Aorta (tissue), 5 donors: ENCODE measurements around the gene FLNC. TPM values are rescaled to one million over a fixed set of nuclear protein-coding genes. Genes with fewer than 3 reads are reported as not detected.

ENCODE experiments used
- ATAC-seq: fragments of 200-7000 bp; cut with Tn5 transposase; one replicate; pipeline ENCODE4 v1.9.1; 2022; ENCODE audit warnings: moderate library complexity; ENCODE audit not compliant: low FRiP score
- DNase-seq, 2 donors: peaks; one replicate each; pipeline ENCODE4 v3.0.0-alpha.2; 2020
- H3K27ac ChIP-seq, 2 donors: one replicate each; pipeline ENCODE4 v1.5.1; 2013; ENCODE audit warnings: low read length in 2 of 2, mild to moderate bottlenecking in 2 of 2, moderate library complexity in 2 of 2, control low read depth in 1 of 2, inconsistent platforms in 1 of 2, low read depth in 1 of 2
- H3K27me3 ChIP-seq, 2 donors: one replicate each; pipeline ENCODE4 v1.6.1; 2013; ENCODE audit warnings: control low read depth in 1 of 2, low read length in 1 of 2, mild to moderate bottlenecking in 1 of 2, moderate library complexity in 1 of 2; ENCODE audit not compliant: insufficient read depth in 2 of 2, control insufficient read depth in 1 of 2
- H3K36me3 ChIP-seq, 2 donors: one replicate each; pipeline ENCODE4 v1.6.1; 2013; ENCODE audit warnings: control low read depth in 1 of 2, low read length in 1 of 2, mild to moderate bottlenecking in 1 of 2; ENCODE audit not compliant: insufficient read depth in 2 of 2, control insufficient read depth in 1 of 2
- H3K4me1 ChIP-seq, 2 donors: one replicate each; pipeline ENCODE4 v1.6.1; 2013; ENCODE audit warnings: low read length in 2 of 2, control low read depth in 1 of 2, mild to moderate bottlenecking in 1 of 2, moderate library complexity in 1 of 2; ENCODE audit not compliant: insufficient read depth in 2 of 2, control insufficient read depth in 1 of 2
- H3K4me3 ChIP-seq, 2 donors: one replicate each; pipeline ENCODE4 v1.5.1; 2013; ENCODE audit warnings: low read length in 2 of 2, control low read depth in 1 of 2, mild to moderate bottlenecking in 1 of 2
- H3K9me3 ChIP-seq: one replicate; pipeline ENCODE4 v1.6.1; 2013; ENCODE audit warnings: mild to moderate bottlenecking, low read length; ENCODE audit not compliant: control insufficient read depth
- WGBS, 2 donors: extraction: QIAGEN DNeasy Blood & Tissue Kit; methylation state at CpG; one replicate each; pipeline ENCODE4 v1.1.7; 2013; 5-methylcytosine and 5-hydroxymethylcytosine counted together
- intact Hi-C, 2 donors: fragments of 100-400 bp; cut with DNase I; formaldehyde crosslinking; loops; one replicate each; pipeline versions ENCODE4 v1.14.2 to v1.15.0; 2022
- polyA plus RNA-seq, 2 donors: library from polyadenylated mRNA; stranded (reverse); fragments of 200-250 nt; gene quantifications; one replicate each; pipeline ENCODE4 v1.2.3, GENCODE V29; 2013
- total RNA-seq, 2 donors: library from RNA; stranded (reverse); fragmentation: NEBNext Ultra II Directional; extraction: Animal tissue kit (Norgen Biotek cat#: 25700); gene quantifications; one replicate each; pipeline ENCODE4 v1.2.1, GENCODE V29; 2021
- donor health status: healthy with polysubstance abuse.
- donor health status: Bipolar disorder and iron deficiency.
- donor health status: DM: no; HTN: no; CAD: no.
- donor health status: DM: no; HTN: no; CAD: no.
- donor health status: DM: yes; HTN: yes; CAD: no.

Gene FLNC
- total and polyA plus RNA-seq, 4 donors, result 7.8 to 245 (median 76.6) TPM

- no peaks in the 10 kb centered on the region for H3K4me1 ChIP-seq
- H3K27ac ChIP-seq, result no peak overlapping the region
- H3K36me3 ChIP-seq, result peaks cover 0 to 1% of the 10 kb centered on the region in 2 donors
- H3K4me3 ChIP-seq, result no peak overlapping the region
- intact Hi-C loops, result no loop called here
- H3K9me3 ChIP-seq, result no peaks in the 10 kb centered on the region
- WGBS, 2 donors, result 87 to 89% methylated on average over 2 of the region's 2 CpGs
- ATAC-seq (no peak), DNase-seq (no peak)
- no peaks in the 10 kb centered on the region for H3K27me3 ChIP-seq
Measured at GRCh38 chr7:128810473-128810872, 19.7 kb upstream of the FLNC start.

DNA sequence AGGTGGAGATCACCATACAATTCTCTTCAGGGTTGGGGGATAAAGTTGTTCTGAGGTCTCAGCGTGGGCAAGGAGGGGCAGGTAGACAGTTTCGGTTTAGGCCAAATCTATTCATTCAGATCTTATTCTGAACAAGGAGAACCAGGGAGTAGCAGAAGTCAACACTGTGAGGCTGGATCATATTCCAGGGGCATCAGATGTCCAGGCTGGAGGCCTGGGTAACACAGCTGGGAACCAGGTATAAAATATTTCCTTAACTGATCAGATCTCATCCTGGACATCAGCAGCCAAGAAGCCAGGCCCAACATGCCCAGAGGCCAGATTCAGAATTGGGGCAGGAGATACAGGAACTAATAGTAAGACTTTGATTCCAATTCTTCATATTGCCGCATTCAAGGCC, 19.2 kb upstream of the FLNC start:
- WGBS, 2 donors, result 95 to 96% methylated on average over 3 of the region's 3 CpGs
- ATAC-seq, result no peak

GRCh38 chr7:128811631-128812430, 18.4 kb upstream of the FLNC start:
- WGBS, 2 donors, result 94 to 98% methylated on average over 11 of the region's 11 CpGs
- intact Hi-C loops, result no loop called here
- no peaks in the 10 kb centered on the region for H3K27me3 ChIP-seq
- H3K36me3 ChIP-seq, result no peaks in the 10 kb centered on the region
- no peaks in the 10 kb centered on the region for H3K4me1 ChIP-seq
- DNase-seq (no peak), ATAC-seq (no peak)
- H3K9me3 ChIP-seq, result no peaks in the 10 kb centered on the region
- no peak overlapping the region for H3K4me3 ChIP-seq
- H3K27ac ChIP-seq, result no peak overlapping the region

More for the DNA sequence above, 19.2 kb upstream of the FLNC start:
- intact Hi-C loops, result no loop called here
- no peak for DNase-seq
- no peaks in the 10 kb centered on the region for H3K4me1 ChIP-seq
- H3K27me3 ChIP-seq, result no peaks in the 10 kb centered on the region
- no peaks in the 10 kb centered on the region for H3K9me3 ChIP-seq
- H3K36me3 ChIP-seq, result no peaks in the 10 kb centered on the region
- H3K27ac ChIP-seq, result no peak overlapping the region
- no peak overlapping the region for H3K4me3 ChIP-seq

DNA sequence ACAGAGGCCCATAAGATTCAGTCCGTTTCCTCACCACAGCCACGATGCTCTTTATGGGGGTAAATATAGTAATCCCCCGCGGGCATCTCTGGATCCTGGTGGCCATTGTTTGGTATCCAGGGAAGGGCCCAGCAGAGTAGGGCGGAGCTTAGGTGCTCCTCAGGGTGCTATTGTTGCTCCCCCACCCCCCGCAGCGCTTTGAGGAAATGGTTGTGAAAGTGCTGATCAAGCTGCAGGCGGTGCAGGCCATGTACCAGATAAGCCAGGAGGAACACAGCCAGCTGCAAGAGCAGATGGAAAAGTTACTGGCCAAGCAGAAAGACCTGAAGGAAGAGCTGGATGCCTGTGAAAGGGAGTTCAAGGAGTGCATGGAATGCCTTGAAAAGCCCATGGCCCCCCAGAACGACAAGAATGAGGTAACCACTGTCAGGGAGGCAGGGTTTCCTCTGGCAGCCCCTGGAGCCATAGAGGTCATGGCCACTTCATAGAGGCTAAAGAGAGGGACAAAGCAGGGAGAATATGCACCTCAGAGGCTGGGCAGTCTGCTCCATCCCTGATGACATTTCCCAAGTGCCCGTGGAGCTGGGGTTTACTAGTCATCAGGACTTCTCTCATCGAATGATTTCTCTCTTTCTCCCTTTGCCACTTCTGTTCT, 17.6 kb upstream of the FLNC start:
- ATAC-seq, result no peak
- Histone ChIP-seq H3K9me3 (no peaks in the 10 kb centered on the region), H3K27ac (no peak overlapping the region), H3K4me3 (no peak overlapping the region), H3K36me3 (no peaks in the 10 kb centered on the region), H3K4me1 (no peaks in the 10 kb centered on the region), H3K27me3 (no peaks in the 10 kb centered on the region)
- no peak for DNase-seq
- 73 to 81% methylated on average over 11 of the region's 11 CpGs for WGBS, 2 donors
- intact Hi-C loops, result no loop called here

- intact Hi-C loops, result no loop called here
- no peak overlapping the region for H3K4me3 ChIP-seq
- 93 to 94% methylated on average over 6 of the region's 6 CpGs for WGBS, 2 donors
Measured at GRCh38 chr7:128814499-128814898, 15.7 kb upstream of the FLNC start.

DNA sequence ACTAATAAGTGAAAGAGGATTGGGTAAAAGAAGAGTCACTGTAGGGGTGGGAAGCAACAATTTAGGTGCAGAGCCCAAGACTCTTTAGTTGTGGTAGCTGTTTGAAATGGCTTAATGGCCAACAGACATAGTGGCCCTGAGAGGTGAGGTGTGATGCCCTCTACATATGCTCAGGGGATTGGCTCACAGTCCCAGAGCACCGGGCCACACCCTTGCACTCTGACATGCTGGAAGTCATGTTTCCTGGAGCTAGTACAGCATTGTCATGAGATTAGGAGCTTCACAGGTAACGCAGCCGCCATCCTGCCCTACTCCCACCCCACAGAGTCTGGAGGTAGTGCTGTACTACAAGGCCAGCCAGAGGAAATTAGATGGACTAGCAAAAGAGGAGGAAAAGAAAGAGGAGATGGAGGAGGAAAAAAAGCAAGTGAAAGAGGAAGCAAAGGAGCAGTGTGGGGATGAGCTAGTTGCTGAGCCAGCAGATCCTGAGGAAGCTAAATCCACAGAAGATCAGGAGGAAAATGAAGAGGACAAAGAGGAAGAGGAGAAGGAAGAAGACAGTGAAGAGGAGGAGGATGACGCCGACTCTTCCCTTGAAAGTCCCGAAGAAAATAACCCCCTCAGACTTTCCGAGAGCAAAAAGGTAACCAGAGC, 14.8 kb upstream of the FLNC start:
- WGBS, 2 donors, result 96 to 97% methylated on average over 7 of the region's 7 CpGs
- no peak overlapping the region for H3K4me3 ChIP-seq
- H3K27me3 ChIP-seq, result no peaks in the 10 kb centered on the region
- no peaks in the 10 kb centered on the region for H3K9me3 ChIP-seq
- no peaks in the 10 kb centered on the region for H3K4me1 ChIP-seq
- no peak overlapping the region for H3K27ac ChIP-seq
- no peaks in the 10 kb centered on the region for H3K36me3 ChIP-seq
- ATAC-seq (no peak), DNase-seq (no peak)
- intact Hi-C loops, result no loop called here

More at GRCh38 chr7:128814499-128814898, 15.7 kb upstream of the FLNC start:
- ATAC-seq (no peak), DNase-seq (no peak)
- Histone ChIP-seq H3K27ac (no peak overlapping the region), H3K27me3 (no peaks in the 10 kb centered on the region), H3K9me3 (no peaks in the 10 kb centered on the region), H3K4me1 (no peaks in the 10 kb centered on the region), H3K36me3 (no peaks in the 10 kb centered on the region)

DNA sequence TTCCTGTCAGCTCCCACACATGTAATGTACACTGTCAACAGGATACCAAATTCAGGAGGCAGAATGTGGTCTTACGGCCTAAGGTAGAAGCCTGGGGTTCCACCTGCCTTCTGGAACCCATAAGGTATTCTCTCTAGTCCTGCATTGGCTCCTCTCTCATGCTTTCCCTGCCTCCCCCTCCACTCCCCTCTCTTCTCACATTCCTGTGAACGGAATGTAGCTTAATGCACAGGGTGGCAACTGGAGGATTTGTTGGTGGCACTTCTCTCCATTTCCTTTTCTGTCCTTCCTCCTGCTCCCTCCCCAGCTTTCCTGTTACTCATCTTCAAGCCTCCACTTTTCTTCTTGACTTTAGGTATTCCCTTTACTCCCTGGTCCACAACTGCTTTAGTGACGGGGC, 11.5 kb upstream of the FLNC start:
- WGBS, 2 donors, result 71 to 83% methylated on average over 3 of the region's 3 CpGs
- Histone ChIP-seq H3K9me3 (no peaks in the 10 kb centered on the region), H3K27me3 (no peaks in the 10 kb centered on the region), H3K36me3 (no peaks in the 10 kb centered on the region), H3K27ac (no peak overlapping the region), H3K4me3 (no peak overlapping the region), H3K4me1 (no peaks in the 10 kb centered on the region)
- intact Hi-C loops, result no loop called here
- ATAC-seq (no peak), DNase-seq (no peak)

GRCh38 chr7:128821724-128822123, 8.5 kb upstream of the FLNC start:
- no peak overlapping the region for H3K27ac ChIP-seq
- intact Hi-C loops, result no loop called here
- 88% methylated on average over 4 of the region's 4 CpGs for WGBS, 2 donors
- H3K4me3 ChIP-seq, result no peak overlapping the region
- ATAC-seq, result no peak
- H3K27me3 ChIP-seq, result no peaks in the 10 kb centered on the region
- no peaks in the 10 kb centered on the region for H3K36me3 ChIP-seq
- no peak for DNase-seq
- no peaks in the 10 kb centered on the region for H3K9me3 ChIP-seq
- H3K4me1 ChIP-seq, result no peaks in the 10 kb centered on the region
